Endothelial cell of hepatic sinusoid (primary cell): ENCODE data around the gene SLC28A1.

Experiments
- in situ Hi-C: cut with HindIII; loops from 2 replicates; pipeline ENCODE4 v1.10.0; 2017; ENCODE audit warnings: low sequenced_read_pairs

SLC28A1 gene, protein sequence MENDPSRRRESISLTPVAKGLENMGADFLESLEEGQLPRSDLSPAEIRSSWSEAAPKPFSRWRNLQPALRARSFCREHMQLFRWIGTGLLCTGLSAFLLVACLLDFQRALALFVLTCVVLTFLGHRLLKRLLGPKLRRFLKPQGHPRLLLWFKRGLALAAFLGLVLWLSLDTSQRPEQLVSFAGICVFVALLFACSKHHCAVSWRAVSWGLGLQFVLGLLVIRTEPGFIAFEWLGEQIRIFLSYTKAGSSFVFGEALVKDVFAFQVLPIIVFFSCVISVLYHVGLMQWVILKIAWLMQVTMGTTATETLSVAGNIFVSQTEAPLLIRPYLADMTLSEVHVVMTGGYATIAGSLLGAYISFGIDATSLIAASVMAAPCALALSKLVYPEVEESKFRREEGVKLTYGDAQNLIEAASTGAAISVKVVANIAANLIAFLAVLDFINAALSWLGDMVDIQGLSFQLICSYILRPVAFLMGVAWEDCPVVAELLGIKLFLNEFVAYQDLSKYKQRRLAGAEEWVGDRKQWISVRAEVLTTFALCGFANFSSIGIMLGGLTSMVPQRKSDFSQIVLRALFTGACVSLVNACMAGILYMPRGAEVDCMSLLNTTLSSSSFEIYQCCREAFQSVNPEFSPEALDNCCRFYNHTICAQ

DNA sequence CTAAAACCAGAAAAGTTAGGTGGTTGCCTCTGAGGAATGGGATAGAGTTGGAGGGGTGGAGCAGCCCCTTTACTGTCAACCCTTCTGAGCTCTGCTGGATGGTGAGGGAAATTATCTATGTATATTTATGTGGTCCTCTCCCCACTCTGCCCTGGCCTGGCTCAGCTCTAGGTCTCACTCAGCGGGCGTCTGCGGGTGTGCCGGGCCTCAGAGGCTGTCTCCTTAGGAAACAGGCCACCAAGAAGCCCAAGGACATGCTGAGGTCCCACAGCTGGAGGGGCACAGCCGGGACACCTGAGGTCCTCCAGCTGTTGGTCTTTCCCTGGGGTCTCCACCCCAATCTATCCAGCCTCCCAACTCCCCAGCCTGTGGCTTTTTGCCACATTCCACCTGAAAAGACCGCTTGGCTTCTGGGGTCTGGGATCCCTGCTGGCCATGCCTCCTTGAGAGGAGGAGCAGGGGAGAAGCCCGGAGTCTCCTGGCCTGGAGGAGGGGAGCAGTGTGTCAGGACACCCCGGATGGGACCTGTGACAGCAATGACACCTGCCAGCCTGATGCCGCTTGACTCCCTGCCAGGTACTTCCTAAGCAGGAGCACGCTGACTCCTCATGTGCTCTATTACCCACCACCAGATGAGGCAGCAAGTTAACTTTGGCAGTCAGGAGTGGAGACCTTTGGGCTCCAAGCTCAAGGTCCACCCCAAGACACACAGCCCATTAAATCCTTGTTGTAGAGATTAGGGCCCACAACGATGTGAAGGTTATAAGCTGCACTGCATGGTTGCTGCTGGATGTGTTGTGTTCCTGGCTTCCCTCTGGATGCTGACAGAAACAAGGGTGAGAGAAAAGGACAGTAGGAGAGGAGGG is at the start of gene SLC28A1:
SLC28A1 (plus strand) TSS at position 747 of the 866 bp plus-strand sequence. CDS start 3,099 bp downstream, outside the sequence.
- in situ Hi-C loops, result no loop called here

DNA sequence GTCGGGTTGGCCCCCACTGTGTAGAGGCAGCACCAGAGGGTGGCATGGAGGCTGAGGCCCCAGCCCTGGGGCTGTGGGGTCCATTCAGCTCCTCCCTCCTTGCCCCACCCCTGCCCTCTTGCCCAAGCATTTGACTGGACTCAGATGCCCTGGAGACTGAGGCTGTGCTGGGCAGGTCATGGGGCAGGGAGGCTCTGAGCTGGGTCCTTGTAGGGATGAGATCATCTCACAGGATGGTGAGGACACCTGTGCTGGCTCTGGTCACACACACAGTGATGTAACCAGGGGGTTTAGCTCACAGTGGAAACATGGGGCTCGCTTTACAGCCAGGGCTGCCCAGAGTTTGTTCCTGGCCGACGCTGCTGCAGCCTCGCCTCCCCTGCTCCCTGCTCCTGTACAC is 49.5 kb upstream of the SLC28A1 start:
- in situ Hi-C loops, result loop anchor here (5.0 to 25.0 kb wide), 4 partner anchors 77 to 302 kb away; no protein-coding TSS in a partner anchor

- in situ Hi-C loops, result loop anchor here (5.0 to 25.0 kb wide), 3 partner anchors 122 to 302 kb away; no protein-coding TSS in a partner anchor
These were observed 48.7 kb upstream of the SLC28A1 start for GRCh38 chr15:84835661-84836337.

GRCh38 chr15:84836844-84837243 is 47.6 kb upstream of the SLC28A1 start:
- in situ Hi-C loops, result loop anchor here (5.0 to 25.0 kb wide), 3 partner anchors 120 to 300 kb away; no protein-coding TSS in a partner anchor

GRCh38 chr15:84839714-84840113 is 44.7 kb upstream of the SLC28A1 start:
- in situ Hi-C loops, result loop anchor here (5.0 to 25.0 kb wide), 3 partner anchors 118 to 298 kb away; no protein-coding TSS in a partner anchor

DNA sequence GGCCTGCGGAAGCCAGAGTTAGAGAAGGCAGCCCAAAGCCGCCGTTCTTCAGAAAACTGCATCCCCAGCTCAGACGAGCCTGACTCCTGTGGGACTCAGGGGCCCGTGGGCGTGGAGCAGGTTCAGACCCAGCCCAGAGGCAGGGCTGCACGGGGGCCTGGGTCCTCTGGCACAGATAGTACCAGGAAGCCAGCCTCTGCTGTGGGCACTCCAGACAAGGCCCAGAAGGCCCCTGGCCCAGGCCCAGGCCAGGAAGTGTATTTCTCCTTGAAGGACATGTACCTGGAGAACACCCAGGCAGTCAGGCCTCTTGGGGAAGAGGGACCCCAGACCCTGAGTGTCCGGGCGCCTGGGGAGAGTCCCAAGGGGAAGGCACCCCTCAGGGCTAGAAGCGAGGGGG is 44.2 kb upstream of the SLC28A1 start:
- in situ Hi-C loops, result loop anchor here (25.0 kb wide), 1 partner anchor 297 kb away; no protein-coding TSS in a partner anchor

- in situ Hi-C loops, result loop anchor here (25.0 kb wide), 1 partner anchor 296 kb away; no protein-coding TSS in a partner anchor
These were observed 43.6 kb upstream of the SLC28A1 start for GRCh38 chr15:84840741-84841429.

DNA sequence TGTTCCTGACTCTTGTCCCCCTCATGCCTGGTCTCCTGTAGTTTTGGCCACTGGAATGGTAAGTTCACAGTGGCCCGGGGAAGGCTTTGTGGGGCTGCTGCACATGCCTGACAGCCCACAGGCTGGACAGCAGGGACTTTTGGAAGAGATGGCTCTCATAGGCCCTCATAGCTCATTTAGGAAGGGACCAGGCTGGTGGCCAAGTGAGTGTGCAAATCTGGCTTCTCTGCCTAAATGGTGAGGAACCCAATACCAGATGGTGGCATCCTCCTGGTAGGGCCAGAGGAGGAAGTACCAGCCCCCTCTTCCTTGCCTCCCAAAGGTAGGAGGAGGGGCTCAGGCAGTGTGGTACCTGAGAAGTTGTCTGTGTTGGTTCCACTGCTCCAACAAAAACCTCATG is 41.7 kb upstream of the SLC28A1 start:
- in situ Hi-C loops, result loop anchor here (25.0 kb wide), 1 partner anchor 295 kb away; no protein-coding TSS in a partner anchor

DNA sequence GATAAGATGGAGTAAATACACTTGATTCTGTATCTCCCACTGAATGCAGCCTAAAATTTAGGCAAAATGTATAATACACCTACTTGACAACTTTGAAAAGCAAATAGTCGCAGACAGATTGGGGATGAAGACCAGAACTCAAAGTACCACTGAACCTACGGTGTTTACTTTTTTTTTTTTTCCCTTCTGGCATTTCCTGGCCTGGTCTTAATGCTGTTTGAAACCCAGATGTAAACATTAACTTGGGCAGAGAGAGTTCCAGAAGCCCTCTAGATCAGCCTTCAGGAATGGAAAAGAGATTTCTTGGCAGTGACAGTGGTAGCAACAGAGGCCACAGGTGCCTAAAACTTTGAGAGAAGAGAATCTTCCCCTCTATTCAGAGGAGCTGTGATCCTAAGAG is 39.5 kb upstream of the SLC28A1 start:
- in situ Hi-C loops, result loop anchor here (25.0 kb wide), 1 partner anchor 292 kb away; no protein-coding TSS in a partner anchor

- in situ Hi-C loops, result loop anchor here (25.0 kb wide), 1 partner anchor 292 kb away; no protein-coding TSS in a partner anchor
These were observed 38.8 kb upstream of the SLC28A1 start for GRCh38 chr15:84845631-84846030.

GRCh38 chr15:84846269-84846668 is 38.2 kb upstream of the SLC28A1 start:
- in situ Hi-C loops, result loop anchor here (25.0 kb wide), 1 partner anchor 291 kb away; no protein-coding TSS in a partner anchor

DNA sequence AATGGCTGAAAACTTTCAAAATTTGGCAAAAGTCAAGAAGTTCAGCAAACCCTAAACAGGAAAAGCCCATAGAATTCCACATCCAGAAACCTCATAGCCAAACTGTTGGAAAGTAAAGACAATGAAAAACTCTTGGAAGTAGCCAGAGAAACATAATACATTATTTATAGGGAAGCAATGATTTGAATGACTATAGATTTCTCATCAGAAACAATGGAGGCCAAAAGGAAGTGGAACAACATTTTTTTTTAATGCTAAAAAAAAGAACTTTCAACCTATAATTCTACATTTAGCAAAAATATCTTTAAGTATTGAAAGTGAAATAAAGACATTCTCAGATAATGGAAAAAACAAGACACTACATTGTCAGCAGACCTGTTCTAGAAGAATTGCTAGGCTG is 37.1 kb upstream of the SLC28A1 start:
- in situ Hi-C loops, result loop anchor here (25.0 kb wide), 1 partner anchor 290 kb away; no protein-coding TSS in a partner anchor

GRCh38 chr15:84852212-84852611 is 32.2 kb upstream of the SLC28A1 start:
- in situ Hi-C loops, result no loop called here

DNA sequence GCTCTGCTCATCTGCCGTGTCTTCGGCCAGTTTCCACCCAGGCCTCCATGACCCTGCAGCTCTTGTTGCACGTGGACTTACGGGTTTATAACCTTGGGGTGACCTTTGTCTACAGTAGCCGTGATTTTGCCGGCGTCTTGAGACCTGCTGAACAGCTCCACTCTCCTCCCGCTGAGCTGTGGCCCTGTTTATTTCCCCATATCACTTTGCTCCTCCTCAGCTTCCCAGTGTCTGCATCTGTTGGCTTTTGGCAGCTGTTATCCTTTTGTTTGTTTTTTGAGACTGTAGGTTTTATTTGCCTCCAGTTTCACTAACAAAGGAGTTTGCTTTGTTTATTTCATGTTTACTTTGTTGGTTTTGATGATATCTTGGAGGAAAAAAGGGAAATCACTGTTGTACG is 29.3 kb upstream of the SLC28A1 start:
- in situ Hi-C loops, result no loop called here

DNA sequence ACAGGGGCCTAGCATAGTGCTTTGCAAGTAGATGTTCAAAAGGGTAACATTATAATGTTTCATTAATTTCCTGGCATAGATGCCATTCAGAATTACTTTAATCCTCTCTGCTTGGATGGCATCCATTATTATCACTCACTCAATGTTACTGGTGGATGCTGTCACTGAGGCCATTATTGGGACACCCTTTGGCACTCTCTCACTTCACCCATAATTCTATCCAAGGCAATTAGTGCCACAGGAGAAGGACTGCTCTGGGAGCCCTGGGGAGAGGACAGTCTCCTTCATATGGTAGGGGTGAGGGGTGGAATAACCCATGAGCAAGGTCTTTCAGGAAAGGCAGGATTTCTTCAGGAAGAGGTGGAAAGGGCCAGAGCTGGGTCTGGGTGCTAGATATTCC is 28.7 kb upstream of the SLC28A1 start:
- in situ Hi-C loops, result no loop called here

- in situ Hi-C loops, result no loop called here
These were observed 27.6 kb upstream of the SLC28A1 start for GRCh38 chr15:84856731-84857417.

DNA sequence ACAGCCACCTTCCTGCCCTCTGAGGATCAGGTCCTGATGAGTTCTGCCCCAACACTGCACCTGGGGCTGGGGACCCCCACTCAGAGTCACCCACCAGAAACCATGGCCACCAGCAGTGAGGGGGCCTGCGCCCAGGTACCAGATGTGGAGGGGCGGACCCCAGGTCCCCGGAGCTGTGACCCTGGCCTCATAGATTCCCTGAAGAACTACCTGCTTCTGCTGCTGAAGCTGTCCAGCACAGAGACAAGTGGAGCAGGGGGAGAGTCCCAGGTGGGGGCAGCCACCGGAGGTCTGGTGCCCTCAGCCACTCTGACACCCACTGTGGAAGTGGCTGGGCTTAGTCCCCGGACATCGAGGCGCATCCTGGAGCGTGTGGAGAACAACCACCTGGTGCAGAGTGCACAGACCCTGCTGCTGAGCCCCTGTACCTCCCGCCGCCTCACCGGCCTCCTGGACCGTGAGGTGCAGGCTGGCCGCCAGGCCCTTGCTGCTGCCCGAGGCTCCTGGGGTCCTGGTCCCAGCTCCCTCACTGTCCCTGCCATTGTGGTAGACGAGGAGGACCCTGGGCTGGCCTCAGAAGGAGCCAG is 27.0 kb upstream of the SLC28A1 start:
- in situ Hi-C loops, result no loop called here

- in situ Hi-C loops, result no loop called here
These were observed 26.2 kb upstream of the SLC28A1 start for GRCh38 chr15:84858231-84858630.
